Breast epithelium (tissue), 3 donors: ENCODE results near the gene RECQL5.

Experiments used
- CTCF ChIP-seq, 3 donors: fragments of 450-650 bp; IDR thresholded peaks; one replicate each; pipeline ENCODE4 v1.5.1; 2016 to 2017; ENCODE audit warnings: antibody characterized with exemption in 3 of 3, mild to moderate bottlenecking in 3 of 3, moderate library complexity in 3 of 3
- POLR2AphosphoS5 ChIP-seq, 3 donors: sonication (generic); formaldehyde crosslinking; IDR thresholded peaks; one replicate each; pipeline ENCODE4 v1.6.1; 2017; ENCODE audit warnings: antibody characterized with exemption in 3 of 3

- TF ChIP-seq POLR2AphosphoS5 (IDR thresholded peaks at IDR 0.05) (no peak), CTCF (IDR thresholded peaks at IDR 0.05) (no peak)
Measured at GRCh38 chr17:75712446-75712845, 45.5 kb upstream of the RECQL5 start.
